ENCODE results near the gene PRPF38B. TPM values are rescaled to one million over a fixed set of nuclear protein-coding genes. Genes with fewer than 3 reads are reported as not detected.

Gene PRPF38B
- total RNA-seq, 1 experiment from 2014 or later: 23.7 TPM

Other genes with a start within 250 kb of the PRPF38B start
- gene NBPF6, start 242.0 kb upstream of the PRPF38B start, total RNA-seq (2014; rRNA removed; shearing (Covaris generic)): not detected in 2 replicates
- gene EEIG2, start 132.2 kb upstream of the PRPF38B start, total RNA-seq (2014; rRNA removed; shearing (Covaris generic)): 21.7 and 22.9 TPM in 2 replicates
- gene HENMT1, start 31.2 kb upstream of the PRPF38B start, total RNA-seq (2014; rRNA removed; shearing (Covaris generic)): 2.5 and 2.6 TPM in 2 replicates
- not detected in 2 replicates for gene FNDC7, start 20.6 kb downstream of the PRPF38B start, total RNA-seq (2014; rRNA removed; shearing (Covaris generic))
- 52.1 and 52.2 TPM in 2 replicates for gene STXBP3, start 54.4 kb downstream of the PRPF38B start, total RNA-seq (2014; rRNA removed; shearing (Covaris generic))
- gene AKNAD1, start 164.8 kb downstream of the PRPF38B start, total RNA-seq (2014; rRNA removed; shearing (Covaris generic)): 0.75 and 1.5 TPM in 2 replicates
- gene GPSM2, start 184.7 kb downstream of the PRPF38B start, total RNA-seq (2014; rRNA removed; shearing (Covaris generic)): 31.0 and 35.3 TPM in 2 replicates